Measurements from ENCODE around the gene HSPA12B. TPM values are rescaled to one million over a fixed set of nuclear protein-coding genes. Genes with fewer than 3 reads are reported as not detected.

HSPA12B gene
- total and polyA plus RNA-seq, 2 of the 13 experiments (the other 11 are each of a cell fraction or from before 2014, with no cell fraction given) = 0.01 TPM; not detected in 1

- TF ChIP-seq ZNF407 (CRISPR knock-in tag; IDR thresholded peaks at IDR 0.05; ENCODE audit: not compliant biosample characterization) = no peak
- no peak for TF ChIP-seq PATZ1 (CRISPR knock-in tag; IDR thresholded peaks at IDR 0.05)
- peak; percentile 65; the same call in 1 of the 2 replicates for TF ChIP-seq RXRA (CRISPR knock-in tag; IDR thresholded peaks at IDR 0.05)
- TF ChIP-seq ZNF281 (CRISPR knock-in tag; IDR thresholded peaks at IDR 0.05; ENCODE audit: borderline replicate concordance) = peak; percentile 61; the same call in 1 of the 2 replicates
- TF ChIP-seq ATAD3A (CRISPR knock-in tag; IDR thresholded peaks at IDR 0.05) = peak; percentile 45; the same call in 1 of the 2 replicates
- TF ChIP-seq RNF2 (conservative IDR thresholded peaks at IDR 0.05; ENCODE audit: low read depth) = peak; percentile 79; the same call in 1 of the 2 replicates
- 0 out of 4 replicates have a peak, but pooled peaks of 1 of the 2 experiments have one; percentile 58 for TF ChIP-seq KLF16 (CRISPR knock-in tag; IDR thresholded peaks at IDR 0.05)
- no peak for TF ChIP-seq ZNF570 (CRISPR knock-in tag; IDR thresholded peaks at IDR 0.05; ENCODE audit: borderline replicate concordance)
- no peak for TF ChIP-seq HDAC1 (CRISPR knock-in tag; IDR thresholded peaks at IDR 0.05)
- TF ChIP-seq ZNF101 (CRISPR knock-in tag; IDR thresholded peaks at IDR 0.05; ENCODE audit: borderline replicate concordance, low read depth) = no peak
- TF ChIP-seq ELF1 (CRISPR knock-in tag; IDR thresholded peaks at IDR 0.05) = 0 out of 2 replicates have a peak, but pooled peaks have one; percentile 6
- TF ChIP-seq LBX2 (CRISPR knock-in tag; IDR thresholded peaks at IDR 0.05; ENCODE audit: borderline replicate concordance) = peak; percentile 87; the same call in 1 of the 2 replicates
- TF ChIP-seq ZNF790 (CRISPR knock-in tag; IDR thresholded peaks at IDR 0.05; ENCODE audit: borderline replicate concordance) = no peak
- TF ChIP-seq TOPORS (CRISPR knock-in tag; IDR thresholded peaks at IDR 0.05) = peak; percentile 70
- no peak for TF ChIP-seq KDM5B (CRISPR knock-in tag; IDR thresholded peaks at IDR 0.05; ENCODE audit: borderline replicate concordance)
- peak; percentile 47; the same call in 1 of the 2 replicates for TF ChIP-seq ZNF616 (CRISPR knock-in tag; IDR thresholded peaks at IDR 0.05; ENCODE audit: low read depth)
- TF ChIP-seq HNF4A (CRISPR knock-in tag; IDR thresholded peaks at IDR 0.05) = no peak
These were observed 53.6 kb downstream of the HSPA12B start (continued) for GRCh38 chr20:3786126-3786484.

Measured in HepG2 (cell line).